HEK293T (cell line): ENCODE measurements around the gene PYDC2.

ENCODE experiments used
- BHLHE40 ChIP-seq: fragments of 450-650 bp; IDR thresholded peaks from 2 replicates; pipeline ENCODE4 v1.6.1; 2016; ENCODE audit warnings: mild to moderate bottlenecking, moderate library complexity, borderline replicate concordance
- ELF4 ChIP-seq: fragments of 450-650 bp; IDR thresholded peaks from 2 replicates; pipeline ENCODE4 v1.6.1; 2017; ENCODE audit warnings: antibody characterized with exemption
- FOXM1 ChIP-seq: fragments of 450-650 bp; IDR thresholded peaks from 2 replicates; pipeline ENCODE4 v1.6.1; 2017; ENCODE audit warnings: mild to moderate bottlenecking, borderline replicate concordance
- HDGF ChIP-seq: fragments of 450-650 bp; IDR thresholded peaks from 2 replicates; pipeline ENCODE4 v1.6.1; 2017; ENCODE audit warnings: antibody characterized with exemption, borderline replicate concordance
- L3MBTL2 ChIP-seq: fragments of 450-650 bp; conservative IDR thresholded peaks from 2 replicates; pipeline ENCODE4 v1.6.1; 2016; ENCODE audit warnings: mild to moderate bottlenecking
- NFRKB ChIP-seq: fragments of 450-650 bp; IDR thresholded peaks from 2 replicates; pipeline ENCODE4 v1.6.1; 2016; ENCODE audit warnings: mild to moderate bottlenecking, moderate library complexity
- SP1 ChIP-seq: fragments of 450-650 bp; IDR thresholded peaks from 2 replicates; pipeline ENCODE4 v1.6.1; 2017
- ZNF384 ChIP-seq: fragments of 450-650 bp; IDR thresholded peaks from 2 replicates; pipeline ENCODE4 v1.6.1; 2016
- TF ChIP-seq, protein P1 (sequence below): fragments of 450-650 bp; IDR thresholded peaks from 2 replicates; pipeline ENCODE4 v1.6.1; 2016

DNA sequence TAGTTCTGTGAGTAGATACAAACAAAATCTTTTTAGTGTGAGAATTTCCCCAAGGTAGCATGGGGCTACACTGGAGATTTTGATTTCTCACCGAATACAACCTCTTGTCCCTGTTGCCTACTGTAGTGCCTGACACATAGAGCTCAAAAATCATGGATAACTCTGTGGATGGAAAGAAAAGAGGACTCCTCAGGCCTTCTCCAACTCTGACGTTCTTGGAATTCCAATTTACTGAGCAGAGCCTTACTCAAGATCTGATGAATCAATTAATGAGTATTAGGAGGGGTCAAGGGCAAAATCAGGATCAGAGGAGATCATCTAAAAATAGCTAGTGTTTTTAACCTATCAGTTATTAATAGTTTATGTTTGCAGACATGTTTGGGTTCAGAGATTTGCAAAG, 46.7 kb upstream of the PYDC2 start:
- TF ChIP-seq ELF4: no peak
- TF ChIP-seq NFRKB: no peak
- TF ChIP-seq, protein P1, sequence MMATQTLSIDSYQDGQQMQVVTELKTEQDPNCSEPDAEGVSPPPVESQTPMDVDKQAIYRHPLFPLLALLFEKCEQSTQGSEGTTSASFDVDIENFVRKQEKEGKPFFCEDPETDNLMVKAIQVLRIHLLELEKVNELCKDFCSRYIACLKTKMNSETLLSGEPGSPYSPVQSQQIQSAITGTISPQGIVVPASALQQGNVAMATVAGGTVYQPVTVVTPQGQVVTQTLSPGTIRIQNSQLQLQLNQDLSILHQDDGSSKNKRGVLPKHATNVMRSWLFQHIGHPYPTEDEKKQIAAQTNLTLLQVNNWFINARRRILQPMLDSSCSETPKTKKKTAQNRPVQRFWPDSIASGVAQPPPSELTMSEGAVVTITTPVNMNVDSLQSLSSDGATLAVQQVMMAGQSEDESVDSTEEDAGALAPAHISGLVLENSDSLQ: no peak
- no peak for TF ChIP-seq SP1
- no peak for TF ChIP-seq ZNF384
- no peak for TF ChIP-seq FOXM1
- TF ChIP-seq HDGF: no peak
- no peak for TF ChIP-seq BHLHE40
- TF ChIP-seq L3MBTL2: no peak
